ENCODE measurements around the gene ZYX.

DNA sequence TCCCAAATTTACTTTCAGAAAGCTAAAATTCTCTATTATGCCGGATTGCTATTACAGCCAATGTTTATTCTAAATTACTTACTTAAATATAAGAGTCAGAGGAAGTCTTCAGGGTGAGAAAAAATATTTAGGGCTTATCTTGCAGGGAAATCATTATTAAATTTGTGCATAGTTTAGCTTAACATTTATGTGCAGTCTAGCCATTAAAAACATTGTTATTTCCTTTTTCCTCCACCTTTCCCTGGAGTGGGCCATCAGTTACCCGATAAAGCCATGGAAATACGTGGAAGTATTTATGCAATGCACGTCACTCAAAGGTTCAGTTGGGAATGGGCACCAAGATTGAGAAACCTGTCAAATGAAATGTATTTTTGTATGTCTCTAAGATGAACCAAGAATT, 52.6 kb downstream of the ZYX start:
- no peak for TF ChIP-seq SOX15 (CRISPR knock-in tag; IDR thresholded peaks at IDR 0.05)
- TF ChIP-seq, protein P1, sequence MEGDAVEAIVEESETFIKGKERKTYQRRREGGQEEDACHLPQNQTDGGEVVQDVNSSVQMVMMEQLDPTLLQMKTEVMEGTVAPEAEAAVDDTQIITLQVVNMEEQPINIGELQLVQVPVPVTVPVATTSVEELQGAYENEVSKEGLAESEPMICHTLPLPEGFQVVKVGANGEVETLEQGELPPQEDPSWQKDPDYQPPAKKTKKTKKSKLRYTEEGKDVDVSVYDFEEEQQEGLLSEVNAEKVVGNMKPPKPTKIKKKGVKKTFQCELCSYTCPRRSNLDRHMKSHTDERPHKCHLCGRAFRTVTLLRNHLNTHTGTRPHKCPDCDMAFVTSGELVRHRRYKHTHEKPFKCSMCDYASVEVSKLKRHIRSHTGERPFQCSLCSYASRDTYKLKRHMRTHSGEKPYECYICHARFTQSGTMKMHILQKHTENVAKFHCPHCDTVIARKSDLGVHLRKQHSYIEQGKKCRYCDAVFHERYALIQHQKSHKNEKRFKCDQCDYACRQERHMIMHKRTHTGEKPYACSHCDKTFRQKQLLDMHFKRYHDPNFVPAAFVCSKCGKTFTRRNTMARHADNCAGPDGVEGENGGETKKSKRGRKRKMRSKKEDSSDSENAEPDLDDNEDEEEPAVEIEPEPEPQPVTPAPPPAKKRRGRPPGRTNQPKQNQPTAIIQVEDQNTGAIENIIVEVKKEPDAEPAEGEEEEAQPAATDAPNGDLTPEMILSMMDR (IDR thresholded peaks at IDR 0.05) = no peak

Data from WTC11 (cell line).